HK-2 (cell line): ENCODE data around the gene SLC17A7.
"Not testable (repeated sequence)": the region's sequence is repeated elsewhere in the genome, so short reads cannot be mapped to it uniquely, and the experiment has no call there.

Experiments
- DNase-seq: peaks from one replicate; pipeline ENCODE4 v3.0.0-alpha.2; 2018; ENCODE audit not compliant: unreplicated experiment

SLC17A7 gene

GRCh38 chr19:49469828-49470614 lies 28.7 kb upstream of the SLC17A7 start:
- no peak for DNase-seq

- DNase-seq: no peak
Observed at GRCh38 chr19:49468746-49469447, 27.6 kb upstream of the SLC17A7 start.

- DNase-seq: no peak
Observed at GRCh38 chr19:49468199-49468598, 26.9 kb upstream of the SLC17A7 start.

- DNase-seq: no peak
Observed at GRCh38 chr19:49465371-49465770, 24.0 kb upstream of the SLC17A7 start.

DNA sequence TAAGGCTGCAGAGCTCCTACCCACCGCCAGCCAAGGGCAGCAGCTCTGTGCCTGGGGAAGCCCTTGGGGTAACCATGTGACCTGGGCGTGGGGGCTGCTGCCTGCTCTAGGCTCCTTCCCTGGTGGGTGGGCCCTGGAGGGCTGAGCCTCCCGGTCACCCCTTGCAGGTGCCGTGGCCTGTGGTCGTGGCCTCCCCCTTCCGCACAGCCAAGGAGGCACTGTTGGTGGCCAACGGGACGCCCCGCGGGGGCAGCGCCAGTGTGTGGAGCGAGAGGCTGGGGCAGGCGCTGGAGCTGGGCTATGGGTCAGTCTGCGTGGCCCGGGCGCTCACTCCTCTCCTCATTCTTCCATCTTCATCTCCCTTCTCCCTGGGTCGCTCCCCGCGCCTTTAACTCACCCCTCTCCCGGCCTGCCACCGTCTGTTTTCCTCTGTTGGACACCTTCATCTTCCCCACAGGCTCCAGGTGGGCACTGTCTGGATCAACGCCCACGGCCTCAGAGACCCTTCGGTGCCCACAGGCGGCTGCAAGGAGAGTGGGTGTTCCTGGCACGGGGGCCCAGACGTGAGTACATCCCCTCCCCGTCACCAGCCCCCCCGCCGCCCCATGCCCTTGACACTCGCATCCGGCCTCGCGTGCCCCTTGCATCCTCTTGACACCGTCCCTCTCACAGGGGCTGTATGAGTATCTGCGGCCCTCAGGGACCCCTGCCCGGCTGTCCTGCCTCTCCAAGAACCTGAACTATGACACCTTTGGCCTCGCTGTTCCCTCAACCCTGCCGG lies 22.8 kb upstream of the SLC17A7 start:
- DNase-seq: no peak

DNA sequence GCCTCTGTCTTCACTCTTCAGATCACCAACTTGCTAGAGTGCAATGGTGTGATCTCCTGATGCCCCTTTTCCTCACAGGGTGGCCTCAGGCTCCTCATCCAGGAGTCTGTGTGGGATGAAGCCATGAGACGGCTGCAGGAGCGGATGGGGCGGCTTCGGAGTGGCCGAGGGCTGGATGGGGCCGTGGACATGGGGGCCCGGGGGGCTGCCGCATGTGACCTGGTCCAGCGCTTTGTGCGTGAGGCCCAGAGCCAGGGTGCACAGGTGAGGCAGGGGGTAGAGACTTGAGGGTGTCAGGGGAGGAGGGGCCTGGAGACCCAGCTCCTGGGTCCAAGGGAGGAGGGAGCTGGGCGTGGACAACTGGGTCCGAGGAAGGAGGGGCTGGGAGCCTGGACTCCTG lies 21.2 kb upstream of the SLC17A7 start:
- DNase-seq: no peak

DNA sequence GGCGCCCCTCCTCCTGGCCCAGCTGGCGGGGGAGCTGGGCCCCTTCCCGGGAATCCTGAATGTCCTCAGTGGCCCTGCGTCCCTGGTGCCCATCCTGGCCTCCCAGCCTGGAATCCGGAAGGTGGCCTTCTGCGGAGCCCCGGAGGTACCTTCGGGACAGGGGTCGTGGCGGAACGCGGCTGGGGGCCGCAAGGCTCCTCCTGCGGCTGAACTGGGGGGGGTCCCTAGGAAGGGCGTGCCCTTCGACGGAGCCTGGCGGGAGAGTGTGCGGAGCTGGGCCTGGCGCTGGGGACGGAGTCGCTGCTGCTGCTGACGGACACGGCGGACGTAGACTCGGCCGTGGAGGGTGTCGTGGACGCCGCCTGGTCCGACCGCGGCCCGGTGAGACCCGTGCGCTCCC lies 20.3 kb upstream of the SLC17A7 start:
- no peak for DNase-seq

DNA sequence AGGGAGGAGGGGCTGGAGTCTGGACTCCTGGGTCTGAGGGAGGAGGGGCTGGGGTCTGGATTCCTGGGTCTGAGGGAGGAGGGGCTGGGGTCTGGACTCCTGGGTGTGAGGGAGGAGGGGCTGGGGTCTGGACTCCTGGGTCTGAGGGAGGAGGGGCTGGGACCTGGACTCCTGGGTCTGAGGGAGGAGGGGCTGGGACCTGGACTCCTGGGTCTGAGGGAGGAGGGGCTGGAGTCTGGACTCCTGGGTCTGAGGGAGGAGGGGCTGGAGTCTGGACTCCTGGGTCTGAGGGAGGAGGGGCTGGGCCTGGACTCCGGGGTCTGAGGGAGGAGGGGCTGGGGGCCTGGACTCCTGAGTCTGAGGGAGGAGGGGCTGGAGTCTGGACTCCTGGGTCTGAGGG lies 19.8 kb upstream of the SLC17A7 start:
- DNase-seq: not testable (repeated sequence)

- no peak for DNase-seq
Observed at GRCh38 chr19:49459388-49459787, 18.1 kb upstream of the SLC17A7 start.

DNA sequence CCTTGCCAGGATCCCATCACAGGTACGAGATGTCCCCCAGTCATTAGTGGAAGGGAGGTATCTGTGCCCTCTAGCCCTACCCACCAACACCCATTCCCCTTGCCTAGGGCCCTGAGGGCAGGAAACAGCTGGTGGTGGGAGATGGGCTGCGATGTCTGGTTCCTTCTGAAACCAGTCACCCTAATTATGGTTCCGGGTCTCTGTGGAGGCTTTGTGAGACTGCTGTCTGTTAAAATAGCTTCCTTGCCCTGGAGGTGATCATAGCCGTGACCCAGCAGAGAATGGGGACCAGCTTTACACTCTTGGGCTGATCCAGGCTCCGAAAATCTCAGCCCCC lies 17.2 kb upstream of the SLC17A7 start:
- DNase-seq: no peak

- DNase-seq: no peak
Observed at GRCh38 chr19:49456326-49456725, 15.0 kb upstream of the SLC17A7 start.

DNA sequence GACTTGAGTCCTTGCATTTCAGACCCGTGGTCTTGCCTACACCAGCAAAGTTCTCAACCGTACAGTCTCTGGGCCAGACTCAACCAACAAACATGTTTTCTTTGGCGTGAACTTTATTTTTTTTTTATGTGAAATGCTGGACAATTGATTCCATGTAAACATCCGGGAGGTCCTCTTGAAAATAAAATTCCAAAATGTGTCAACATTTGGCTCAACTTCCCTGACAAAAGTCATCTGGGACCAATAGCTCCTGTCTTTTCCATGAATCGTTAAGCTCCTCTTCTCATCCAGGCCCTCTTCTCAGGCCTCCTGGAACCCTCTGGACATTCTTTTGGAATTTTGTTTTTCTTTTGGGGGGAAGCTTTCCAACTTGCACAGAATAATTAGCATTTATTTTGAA lies 14.4 kb upstream of the SLC17A7 start:
- no peak for DNase-seq

DNA sequence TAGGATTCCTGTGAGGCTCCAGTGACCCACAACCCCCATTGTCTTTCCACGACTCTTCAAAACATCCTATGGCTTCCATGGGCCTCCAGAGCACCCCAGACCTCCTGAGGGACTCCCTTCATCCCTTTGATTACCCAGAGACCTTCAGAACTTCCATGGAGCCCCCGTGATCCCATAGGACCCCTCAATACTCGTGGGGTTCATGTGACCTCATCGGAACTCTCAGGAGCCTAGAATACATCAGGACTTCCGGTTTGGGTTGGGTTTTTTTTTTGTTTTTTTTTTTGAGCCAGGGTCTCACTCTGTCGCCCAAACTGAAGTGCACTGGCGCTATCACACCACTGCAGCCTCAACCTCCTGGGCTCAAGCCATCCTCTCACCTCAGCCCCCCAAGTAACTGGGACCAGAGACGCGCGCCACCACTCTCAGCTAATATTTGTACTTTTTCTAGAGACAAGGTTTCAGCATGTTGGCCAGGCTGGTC lies 12.5 kb upstream of the SLC17A7 start:
- no peak for DNase-seq

DNA sequence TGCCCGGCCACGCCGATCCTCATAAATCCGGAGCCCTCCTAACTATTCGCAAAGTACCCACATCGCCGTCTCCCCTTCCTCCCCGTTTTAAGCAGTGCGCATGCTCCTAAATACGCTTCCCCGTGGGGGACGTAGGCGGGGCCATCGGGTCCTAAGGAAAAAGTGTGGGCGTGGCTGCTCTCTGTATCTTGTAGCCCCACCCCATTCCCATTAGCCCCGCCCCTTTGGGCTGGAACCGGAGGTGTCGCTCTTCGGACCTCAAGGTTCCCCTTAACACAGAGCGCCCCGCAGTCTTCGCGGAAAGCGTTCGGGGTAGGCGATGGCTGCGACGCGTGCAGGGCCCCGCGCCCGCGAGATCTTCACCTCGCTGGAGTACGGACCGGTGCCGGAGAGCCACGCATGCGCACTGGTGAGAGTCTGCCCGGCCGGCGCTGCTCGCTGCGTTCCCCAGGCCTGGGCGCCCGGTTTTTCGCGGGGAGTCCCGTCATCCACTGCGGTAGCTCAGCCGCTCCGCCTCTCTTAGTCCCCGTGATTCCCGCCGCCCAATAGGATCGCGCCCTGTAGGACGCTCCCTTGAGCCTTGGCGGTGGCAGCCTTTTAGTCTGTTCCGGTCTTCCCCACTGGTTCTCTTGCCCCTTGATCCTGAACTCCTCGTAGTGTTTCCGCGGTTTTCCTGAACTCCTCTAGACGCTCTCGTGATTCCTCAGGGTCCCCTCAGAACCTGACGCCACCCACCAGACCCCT lies 11.9 kb upstream of the SLC17A7 start, which contains the start of gene ALDH16A1:
Gene ALDH16A1 (plus strand): TSS at position 213 of the 744 bp plus-strand sequence. CDS start 107 bp downstream, at position 320.
- peak; percentile 98 for DNase-seq

DNA sequence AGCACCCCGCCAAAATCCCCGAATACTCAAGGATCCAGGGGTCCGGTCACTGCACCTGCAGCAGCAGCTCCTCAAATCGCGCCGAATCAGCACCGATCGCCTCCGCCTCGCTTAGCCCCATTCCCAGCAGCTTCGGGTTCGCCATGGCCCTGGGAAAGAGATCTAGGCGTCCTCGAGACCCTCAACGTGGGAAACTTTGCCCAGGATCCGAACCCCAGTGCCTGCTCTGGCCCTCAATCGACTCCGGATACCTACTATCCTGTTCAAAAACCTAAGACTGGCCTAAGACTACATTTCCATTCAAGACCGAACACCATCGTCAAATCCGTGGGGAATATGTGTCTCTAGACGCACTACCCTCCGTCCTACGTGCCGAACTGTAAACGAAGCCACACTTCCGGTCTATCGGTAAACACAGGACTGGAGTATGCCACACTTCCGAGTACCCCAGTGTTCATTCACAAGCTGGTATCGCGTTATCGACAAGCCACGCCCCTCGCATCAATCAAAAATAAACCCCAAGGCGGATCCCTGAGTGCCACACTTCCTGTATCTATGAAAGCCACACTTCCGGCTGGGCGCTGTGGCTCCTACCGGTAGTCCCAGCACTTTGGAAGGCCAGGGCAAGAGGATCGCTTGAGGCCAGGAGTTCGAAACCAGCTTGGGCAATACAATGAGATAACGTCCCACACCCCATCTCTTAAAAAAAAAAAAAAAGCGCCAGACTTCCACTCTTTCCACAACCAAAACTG lies 10.3 kb upstream of the SLC17A7 start, which contains the start of gene PIH1D1:
Gene PIH1D1 (minus strand): TSS at position 385 of the 752 bp plus-strand sequence. CDS start 240 bp downstream, at position 145.
- peak; percentile 96 for DNase-seq

DNA sequence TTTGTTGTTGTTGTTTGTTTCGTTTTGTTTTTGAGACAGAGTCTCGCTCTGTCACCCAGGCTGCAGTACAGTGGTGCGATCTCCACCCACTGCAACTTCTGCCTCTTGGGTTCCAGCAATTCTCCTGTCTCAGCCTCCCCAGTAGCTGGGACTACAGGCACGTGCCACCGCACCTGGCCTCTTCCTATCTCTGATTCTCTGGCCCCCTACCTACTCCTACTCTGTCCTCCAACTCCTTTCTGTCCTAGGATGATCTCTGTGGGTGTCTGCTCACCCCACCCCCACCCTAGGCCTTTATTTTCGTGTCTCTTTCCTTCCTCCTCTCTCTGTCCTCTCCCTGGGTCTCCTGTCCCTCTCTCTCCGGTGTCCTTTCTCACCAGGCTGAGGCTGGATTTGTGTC lies 9.1 kb upstream of the SLC17A7 start:
- no peak for DNase-seq

- no peak for DNase-seq
Observed at GRCh38 chr19:49448432-49448786, 7.1 kb upstream of the SLC17A7 start.

- no peak for DNase-seq
Observed at GRCh38 chr19:49447485-49448431, 6.4 kb upstream of the SLC17A7 start.

- no peak for DNase-seq
Observed at GRCh38 chr19:49445997-49446396, 4.7 kb upstream of the SLC17A7 start.
